ENCODE results near the gene NAP1L4.

NAP1L4 gene

GRCh38 chr11:2992997-2993325, 832 bp upstream of the NAP1L4 start:
- no peak for DNase-seq (ENCODE audit: low spot score)

DNA sequence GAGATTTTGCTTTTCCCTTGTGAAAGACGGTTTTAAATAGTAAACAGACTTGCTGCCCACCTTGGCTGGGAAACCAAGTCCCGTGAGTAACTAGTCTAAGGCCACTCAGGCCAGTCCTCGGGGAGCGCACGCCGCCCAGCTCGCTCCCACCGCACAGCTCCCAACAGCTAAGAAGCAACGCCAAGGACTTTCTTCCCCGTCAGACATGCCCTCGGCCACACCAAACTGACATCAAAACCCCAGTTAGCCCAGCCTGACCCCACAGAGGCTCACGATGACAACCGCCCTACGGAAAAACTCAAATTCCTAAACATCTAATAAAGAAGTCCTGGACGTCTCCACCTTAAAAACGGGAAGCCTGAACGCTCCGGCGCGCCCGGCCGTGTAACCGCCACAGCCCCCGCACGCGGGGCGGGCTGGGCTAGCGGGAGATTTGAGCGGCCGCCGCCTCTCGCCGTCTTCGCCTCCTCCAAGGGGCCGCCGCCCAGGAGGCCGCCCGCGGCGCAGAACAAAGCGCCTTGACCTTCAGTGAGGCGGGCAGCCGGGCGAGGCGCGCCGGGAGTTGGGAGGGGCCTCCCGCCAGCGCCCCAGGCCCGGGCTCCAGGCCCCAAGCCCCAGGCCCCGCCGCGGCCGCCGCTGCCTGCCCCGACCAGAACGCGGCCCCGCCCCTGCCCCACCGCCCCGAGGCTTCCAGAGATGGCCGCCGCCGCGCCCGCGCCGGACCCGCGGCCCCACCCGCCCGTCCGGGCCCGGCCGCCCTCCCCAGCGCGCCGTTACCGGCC, 486 bp downstream of the NAP1L4 start:
- no peak for DNase-seq (ENCODE audit: low spot score)

DNA sequence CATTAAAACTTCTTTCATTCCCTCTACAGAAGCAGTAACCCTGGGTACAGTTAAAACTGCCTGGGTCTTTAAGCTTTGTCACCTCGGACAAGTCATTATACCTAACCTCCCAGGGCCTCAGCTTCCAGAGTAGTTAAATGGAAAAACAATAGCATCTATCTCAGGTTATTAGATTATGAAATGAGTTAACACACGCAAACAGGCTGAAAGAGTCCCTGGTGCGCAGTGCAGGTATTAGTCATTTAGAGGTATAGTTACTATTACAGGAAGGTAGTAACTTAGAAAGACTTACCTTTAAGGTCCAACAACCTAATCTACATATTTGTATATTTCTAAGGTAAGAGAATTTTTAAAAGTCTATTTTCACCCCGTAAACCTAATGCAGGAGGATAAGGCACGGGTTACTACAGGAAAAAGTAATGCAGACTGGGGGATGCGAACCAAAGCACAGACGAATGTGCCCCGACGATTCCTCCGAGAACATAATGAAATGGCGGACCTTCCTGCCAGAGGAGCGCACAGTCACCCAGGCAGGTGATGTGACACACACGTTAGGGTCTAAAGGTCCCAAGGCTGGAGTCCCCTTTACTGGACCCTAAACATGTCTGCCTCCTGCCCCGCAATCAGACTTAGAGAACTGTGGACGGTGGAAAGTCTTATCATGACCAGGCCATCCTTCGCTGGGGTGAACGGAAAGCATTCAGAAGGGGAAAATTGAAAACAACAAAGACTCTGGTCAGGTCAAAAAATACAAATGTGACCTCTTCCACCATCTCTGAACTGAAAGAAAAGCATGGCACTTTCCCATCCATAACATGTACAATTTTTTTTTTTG, 1.3 kb downstream of the NAP1L4 start:
- DNase-seq (ENCODE audit: low spot score): no peak

DNA sequence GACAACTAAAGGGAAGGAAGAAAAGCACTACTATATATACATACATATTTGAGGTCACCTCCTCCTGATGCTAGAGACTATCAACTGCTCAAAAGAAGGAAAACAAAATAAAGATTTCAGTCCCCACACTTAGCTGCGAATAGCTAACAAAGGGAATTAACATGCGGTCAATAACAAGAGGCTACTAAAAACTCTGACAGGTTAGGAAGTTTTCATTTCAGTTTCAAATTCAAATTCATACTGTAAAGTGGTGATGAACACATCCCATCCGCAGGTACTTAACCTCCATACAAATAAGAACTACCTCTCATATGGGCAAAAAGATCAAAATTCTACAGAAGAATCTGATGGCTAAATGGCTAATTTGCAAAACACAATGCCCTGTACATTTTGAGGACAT, 2.6 kb downstream of the NAP1L4 start:
- DNase-seq (ENCODE audit: low spot score): no peak

DNA sequence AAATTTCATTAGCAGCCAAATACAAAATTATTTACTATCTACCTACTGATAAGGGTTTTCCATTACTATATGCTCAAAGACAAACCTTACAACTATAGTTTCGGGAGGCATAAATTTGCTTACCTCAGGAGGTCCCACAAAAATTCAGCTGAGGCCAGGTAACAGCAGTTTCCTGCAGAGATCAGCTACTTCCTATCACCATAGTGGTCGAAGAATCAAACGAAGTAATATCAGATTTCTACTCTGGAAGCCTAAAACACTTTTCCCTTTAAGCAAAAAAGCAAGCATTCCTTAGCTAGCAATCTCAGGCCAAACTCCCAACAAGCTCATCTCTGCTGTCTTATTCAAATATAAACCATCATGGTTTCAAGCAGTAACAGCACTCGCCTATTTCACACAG, 3.1 kb downstream of the NAP1L4 start:
- no peak for DNase-seq (ENCODE audit: low spot score)

DNA sequence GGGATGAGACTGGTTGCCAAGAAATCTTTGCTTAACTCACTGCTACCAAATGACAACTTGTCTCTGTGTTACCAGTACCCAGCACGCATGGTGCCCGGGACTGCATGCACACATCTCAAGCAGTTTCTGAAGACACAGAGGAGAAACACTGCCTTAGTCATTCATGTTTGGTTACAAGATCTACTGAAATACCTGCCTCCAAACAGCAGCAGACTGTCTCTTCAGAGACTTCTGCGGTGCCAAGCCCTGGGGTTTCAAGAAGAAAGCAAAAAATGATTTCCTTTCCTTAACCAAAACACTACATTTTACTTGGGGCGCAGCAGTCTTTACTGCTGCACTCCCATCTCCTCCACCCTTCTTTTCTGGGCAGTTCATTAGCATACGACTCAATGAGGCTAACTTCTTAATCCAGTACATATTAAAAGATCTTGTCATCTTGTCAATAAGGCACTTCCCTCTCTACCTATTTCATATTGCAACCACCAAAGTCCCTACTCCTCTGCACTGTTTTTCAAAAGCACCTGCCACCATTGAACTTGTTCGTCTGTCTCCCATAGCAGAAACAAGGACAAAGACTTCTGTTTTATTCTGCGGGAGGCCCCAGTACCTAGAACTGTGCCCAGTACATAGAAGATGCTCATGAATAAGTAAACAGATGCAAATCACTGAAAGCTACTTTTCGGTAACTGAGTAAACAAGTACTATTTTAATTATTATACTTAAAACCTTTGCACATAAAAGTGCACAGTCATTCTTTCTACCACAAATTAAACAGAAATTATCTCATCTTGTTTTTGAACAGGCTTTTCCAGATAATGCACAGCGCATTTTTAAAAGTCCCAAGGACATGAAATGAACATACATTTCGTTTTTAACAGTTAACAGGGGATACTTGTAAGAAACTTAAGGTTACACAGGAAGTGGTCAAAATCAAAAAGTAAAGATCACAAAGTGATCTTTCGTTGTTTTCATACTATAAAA, 4.0 kb downstream of the NAP1L4 start:
- DNase-seq (ENCODE audit: low spot score): peak; percentile 56

DNA sequence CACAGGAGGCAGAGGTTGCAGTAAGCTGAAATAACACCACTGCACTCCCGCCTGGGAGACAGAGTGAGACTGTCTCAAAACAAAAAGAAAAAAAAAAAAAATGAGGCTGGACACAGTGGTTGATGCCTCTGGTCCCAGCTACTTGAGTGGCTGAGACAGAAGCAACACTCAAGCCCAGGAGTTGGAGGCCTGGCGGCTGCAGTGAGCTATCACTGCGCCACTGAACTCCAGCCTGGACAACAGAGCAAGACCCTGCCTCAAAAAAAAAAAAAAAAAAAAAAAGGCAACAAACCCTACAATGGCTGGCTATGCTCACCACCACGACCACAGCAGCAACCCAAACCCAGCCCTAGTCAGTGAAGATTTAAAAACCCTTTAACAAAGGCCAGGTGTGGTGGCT, 8.2 kb downstream of the NAP1L4 start:
- DNase-seq (ENCODE audit: low spot score): no peak

- no peak for DNase-seq (ENCODE audit: low spot score)
These were observed 9.9 kb downstream of the NAP1L4 start for GRCh38 chr11:2982214-2982613.

GRCh38 chr11:2981130-2981529, 11.0 kb downstream of the NAP1L4 start:
- no peak for DNase-seq (ENCODE audit: low spot score)

DNA sequence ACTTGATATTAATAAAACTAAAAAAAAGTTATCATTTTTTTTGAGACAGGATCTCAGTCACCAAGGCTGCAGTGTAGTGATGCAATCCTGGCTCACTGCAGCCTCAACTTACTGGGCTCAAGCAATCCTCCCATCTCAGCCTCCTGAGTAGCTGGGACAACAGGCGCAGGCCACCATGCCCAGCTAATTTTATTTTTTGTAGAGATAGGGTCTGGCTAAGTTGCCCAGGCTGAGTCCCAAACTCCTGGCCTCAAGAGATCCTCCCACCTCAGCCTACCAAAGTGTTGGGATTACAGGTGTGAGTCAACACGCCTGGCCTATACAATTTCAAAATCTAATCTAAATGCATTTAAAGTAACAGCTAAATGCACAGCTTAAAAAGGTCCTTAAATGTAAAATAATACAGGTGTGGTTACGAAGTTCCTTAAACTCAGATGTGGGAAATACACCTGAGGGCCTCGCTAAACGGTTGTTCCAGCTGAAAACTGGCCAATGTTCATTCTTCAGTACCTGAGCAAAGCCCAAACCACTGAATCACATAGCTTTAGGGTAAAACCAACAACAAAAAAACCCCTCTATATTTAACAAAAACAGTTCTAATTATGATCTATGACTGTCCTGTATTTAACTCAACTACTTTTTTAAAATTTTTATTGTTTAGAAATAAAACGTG, 11.8 kb downstream of the NAP1L4 start:
- no peak for DNase-seq (ENCODE audit: low spot score)

DNA sequence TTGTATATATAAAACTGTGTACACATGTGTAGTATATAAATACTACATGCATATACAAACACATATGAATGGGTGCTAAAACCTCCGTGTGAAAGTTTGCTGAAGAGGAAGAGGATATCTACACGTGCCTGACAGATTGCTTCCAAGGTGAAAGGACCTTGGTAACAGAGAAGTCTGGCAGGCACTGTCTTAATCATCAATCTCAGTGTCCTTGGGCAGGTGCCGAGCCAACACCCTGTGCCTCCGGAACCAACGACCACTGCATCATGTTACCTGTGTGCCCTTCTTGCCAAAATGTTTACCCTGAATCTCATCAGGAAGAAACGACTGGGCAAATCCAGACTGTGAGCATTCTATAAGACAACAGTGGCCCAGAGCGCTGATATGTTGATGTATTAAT, 15.0 kb downstream of the NAP1L4 start:
- DNase-seq (ENCODE audit: low spot score): no peak

GRCh38 chr11:2976294-2977063, 15.7 kb downstream of the NAP1L4 start:
- DNase-seq (ENCODE audit: low spot score): no peak

GRCh38 chr11:2975594-2975993, 16.5 kb downstream of the NAP1L4 start:
- peak; percentile 89 for DNase-seq (ENCODE audit: low spot score)

DNA sequence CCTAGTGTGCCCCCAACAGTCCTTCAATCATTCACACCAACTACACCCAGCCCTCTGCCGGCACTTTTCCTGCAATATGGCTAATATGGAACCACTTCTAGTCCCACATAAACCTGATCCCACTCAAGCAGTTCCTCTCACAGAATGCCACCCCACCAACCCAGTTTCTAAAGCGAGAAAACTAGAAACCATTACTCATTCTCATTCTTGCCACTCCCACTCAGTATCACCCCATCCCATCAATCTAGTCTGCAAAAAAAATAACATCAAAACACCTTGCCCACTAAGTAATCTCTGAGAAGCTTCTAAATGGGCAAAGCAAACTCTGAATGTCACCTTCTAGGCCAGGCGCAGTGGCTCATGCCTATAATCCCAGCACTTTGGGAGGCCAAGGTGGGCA, 17.9 kb downstream of the NAP1L4 start:
- DNase-seq (ENCODE audit: low spot score): no peak

- DNase-seq (ENCODE audit: low spot score): no peak
These were observed 23.7 kb downstream of the NAP1L4 start for GRCh38 chr11:2968341-2968900.

DNA sequence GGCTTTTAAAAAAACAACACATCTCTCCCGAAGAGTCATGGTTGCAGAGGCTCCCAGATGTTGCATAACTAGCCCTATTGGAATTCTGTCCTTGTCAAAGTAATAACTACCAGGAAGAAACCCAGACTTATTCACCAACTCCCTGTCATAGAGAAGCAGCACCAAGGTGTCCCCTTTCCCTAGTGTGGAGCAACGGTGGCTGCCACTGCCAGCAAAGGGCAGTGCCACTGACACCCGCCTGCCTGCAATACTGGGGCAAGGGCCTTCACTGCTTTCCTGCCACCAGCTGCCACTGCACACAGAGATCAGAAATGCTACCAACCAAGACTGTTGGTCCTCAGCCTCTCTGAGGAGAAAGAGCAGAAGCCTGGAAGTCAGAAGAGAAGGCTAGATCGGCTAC, 27.3 kb downstream of the NAP1L4 start:
- no peak for DNase-seq (ENCODE audit: low spot score)

DNA sequence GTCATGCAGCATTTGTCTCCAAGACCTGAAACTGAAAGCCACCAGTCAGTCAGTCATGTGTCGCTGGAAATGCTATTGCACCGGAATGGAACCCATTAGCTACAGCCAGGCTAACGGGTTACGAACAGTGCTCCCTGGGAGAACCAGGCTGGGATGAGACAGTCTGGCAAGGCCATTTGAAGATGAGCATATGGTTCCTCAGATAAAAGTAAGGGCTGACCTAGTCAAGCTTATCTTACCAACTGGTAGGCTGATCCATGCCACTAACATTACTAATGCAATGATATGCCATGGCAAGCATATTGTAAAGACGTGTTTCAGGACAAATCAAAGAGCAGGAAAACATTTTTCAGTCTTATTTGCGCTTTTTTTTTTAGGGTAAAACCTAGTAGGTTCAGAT, 28.4 kb downstream of the NAP1L4 start:
- DNase-seq (ENCODE audit: low spot score): no peak

DNA sequence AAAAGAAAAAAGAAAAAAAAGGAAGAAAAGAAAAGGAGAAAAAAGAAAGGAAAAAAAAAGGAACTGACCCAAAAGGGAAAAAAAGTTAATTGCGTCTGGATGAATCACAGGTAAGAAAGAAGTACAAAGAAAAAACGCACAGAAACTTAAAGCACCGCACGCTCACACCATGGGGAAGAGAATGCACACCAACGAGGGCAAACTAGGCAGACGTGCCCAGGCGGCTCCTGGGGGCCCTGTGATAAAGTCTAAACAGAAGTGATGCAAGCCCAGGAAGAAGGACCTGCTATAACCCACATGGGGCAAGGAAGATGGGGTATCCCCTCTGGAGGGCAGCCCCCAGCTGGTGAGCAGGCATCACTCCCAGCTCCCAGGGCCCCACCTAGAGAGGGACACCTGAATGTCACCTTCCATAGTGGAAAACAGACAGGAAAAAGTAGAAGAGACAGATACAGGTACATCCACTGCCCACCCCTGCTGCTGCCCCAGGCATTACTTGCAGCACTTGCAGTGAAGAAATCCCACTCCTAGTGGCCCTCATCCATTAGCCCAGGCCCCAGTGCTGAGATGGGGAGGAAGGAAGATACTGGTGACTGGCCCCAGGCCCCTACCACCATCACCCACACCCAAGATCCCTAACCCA, 28.9 kb downstream of the NAP1L4 start:
- no peak for DNase-seq (ENCODE audit: low spot score)

DNA sequence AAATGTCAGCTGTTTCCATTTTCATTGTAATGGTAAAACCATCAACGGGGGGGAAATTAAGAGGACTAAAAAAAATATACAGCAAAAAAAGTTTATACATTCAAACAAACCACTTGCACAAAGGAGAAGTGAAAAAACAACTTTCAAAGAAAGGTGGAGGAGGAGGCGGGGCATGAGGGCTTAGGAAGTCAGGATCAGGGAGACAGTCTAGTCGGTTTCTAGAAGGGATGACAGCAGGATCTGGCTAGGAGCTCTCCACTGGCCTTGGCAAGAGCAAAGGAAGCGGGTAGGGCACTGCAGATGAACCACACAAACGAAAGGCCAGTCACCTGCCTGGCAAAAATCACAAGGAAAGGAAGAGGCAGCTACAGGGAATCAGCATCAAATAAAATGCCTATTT, 31.0 kb downstream of the NAP1L4 start:
- no peak for DNase-seq (ENCODE audit: low spot score)

- no peak for DNase-seq (ENCODE audit: low spot score)
These were observed 32.0 kb downstream of the NAP1L4 start for GRCh38 chr11:2960139-2960538.
